Measurements from ENCODE around the gene CAMK2D. TPM values are rescaled to one million over a fixed set of nuclear protein-coding genes. Genes with fewer than 3 reads are reported as not detected.
"Not testable (repeated sequence)": the region's sequence is repeated elsewhere in the genome, so short reads cannot be mapped to it uniquely, and the experiment has no call there.

The CAMK2D gene
- total and polyA plus RNA-seq, 2 donors from 2014 or later, result 9.1 to 34.7 TPM

- FAIRE-seq, result no peak
Observed at GRCh38 chr4:113691676-113692075, 69.9 kb downstream of the CAMK2D start.

GRCh38 chr4:113689394-113689793 is 72.1 kb downstream of the CAMK2D start:
- FAIRE-seq, result no peak
- H3K27ac ChIP-seq (ENCODE audit: low read depth in 2 of 2, low read length in 2 of 2), result no peak overlapping the region
- no peaks in the 10 kb centered on the region for H3K27me3 ChIP-seq (ENCODE audit: control insufficient read depth, insufficient read depth, low read length)
- no peaks in the 10 kb centered on the region for H3K36me3 ChIP-seq (ENCODE audit: control insufficient read depth in 2 of 3, insufficient read depth in 3 of 3, low read length in 3 of 3)
- intact Hi-C loops (cut with DNase I), result no loop called here
- peaks cover 0 to 4% (median 0%) of the 10 kb centered on the region in 3 donors for H3K4me1 ChIP-seq (ENCODE audit: control insufficient read depth in 2 of 3, insufficient read depth in 2 of 3, low read depth in 1 of 3, low read length in 3 of 3)
- no peak for DNase-seq
- H3K9me3 ChIP-seq (ENCODE audit: control insufficient read depth in 2 of 3, insufficient read depth in 1 of 3, low read length in 3 of 3), result no peaks in the 10 kb centered on the region
- no peak for TF ChIP-seq CTCF (IDR thresholded peaks at IDR 0.05; ENCODE audit: borderline replicate concordance, extremely low read depth, insufficient read depth)
- H3K4me3 ChIP-seq (ENCODE audit: low read length in 3 of 3), result no peak overlapping the region
- H3K9ac ChIP-seq (ENCODE audit: low read length in 3 of 3), result no peak overlapping the region

More at GRCh38 chr4:113691676-113692075, 69.9 kb downstream of the CAMK2D start:
- intact Hi-C loops (cut with DNase I), result no loop called here
- Histone ChIP-seq H3K27me3 (ENCODE audit: control insufficient read depth, insufficient read depth, low read length) (no peaks in the 10 kb centered on the region), H3K4me3 (ENCODE audit: low read length in 3 of 3) (no peak overlapping the region), H3K9me3 (ENCODE audit: control insufficient read depth in 2 of 3, insufficient read depth in 1 of 3, low read length in 3 of 3) (no peaks in the 10 kb centered on the region), H3K9ac (ENCODE audit: low read length in 3 of 3) (no peak overlapping the region), H3K4me1 (ENCODE audit: control insufficient read depth in 2 of 3, insufficient read depth in 2 of 3, low read depth in 1 of 3, low read length in 3 of 3) (no peaks in the 10 kb centered on the region), H3K36me3 (ENCODE audit: control insufficient read depth in 2 of 3, insufficient read depth in 3 of 3, low read length in 3 of 3) (no peaks in the 10 kb centered on the region), H3K27ac (ENCODE audit: low read depth in 2 of 2, low read length in 2 of 2) (no peak overlapping the region)
- TF ChIP-seq CTCF (IDR thresholded peaks at IDR 0.05; ENCODE audit: borderline replicate concordance, extremely low read depth, insufficient read depth), result no peak
- no peak for DNase-seq

GRCh38 chr4:113687067-113687718 is 74.3 kb downstream of the CAMK2D start:
- Histone ChIP-seq H3K9ac (ENCODE audit: low read length in 3 of 3) (no peak overlapping the region), H3K4me1 (ENCODE audit: control insufficient read depth in 2 of 3, insufficient read depth in 2 of 3, low read depth in 1 of 3, low read length in 3 of 3) (peaks cover 0 to 4% (median 0%) of the 10 kb centered on the region in 3 donors), H3K27me3 (ENCODE audit: control insufficient read depth, insufficient read depth, low read length) (no peaks in the 10 kb centered on the region), H3K27ac (ENCODE audit: low read depth in 2 of 2, low read length in 2 of 2) (no peak overlapping the region), H3K9me3 (ENCODE audit: control insufficient read depth in 2 of 3, insufficient read depth in 1 of 3, low read length in 3 of 3) (no peaks in the 10 kb centered on the region), H3K4me3 (ENCODE audit: low read length in 3 of 3) (no peak overlapping the region), H3K36me3 (ENCODE audit: control insufficient read depth in 2 of 3, insufficient read depth in 3 of 3, low read length in 3 of 3) (no peaks in the 10 kb centered on the region)
- DNase-seq, result no peak
- no peak for FAIRE-seq
- no peak for TF ChIP-seq CTCF (IDR thresholded peaks at IDR 0.05; ENCODE audit: borderline replicate concordance, extremely low read depth, insufficient read depth)
- intact Hi-C loops (cut with DNase I), result no loop called here

GRCh38 chr4:113685157-113685556 is 76.4 kb downstream of the CAMK2D start:
- H3K9me3 ChIP-seq (ENCODE audit: control insufficient read depth in 2 of 3, insufficient read depth in 1 of 3, low read length in 3 of 3); DNase-seq; intact Hi-C loops (cut with DNase I); H3K4me3 ChIP-seq (ENCODE audit: low read length in 3 of 3); H3K9ac ChIP-seq (ENCODE audit: low read length in 3 of 3); H3K36me3 ChIP-seq (ENCODE audit: control insufficient read depth in 2 of 3, insufficient read depth in 3 of 3, low read length in 3 of 3); H3K27me3 ChIP-seq (ENCODE audit: control insufficient read depth, insufficient read depth, low read length); FAIRE-seq; H3K4me1 ChIP-seq (ENCODE audit: control insufficient read depth in 2 of 3, insufficient read depth in 2 of 3, low read depth in 1 of 3, low read length in 3 of 3): not testable (repeated sequence)
- H3K27ac ChIP-seq (ENCODE audit: low read depth in 2 of 2, low read length in 2 of 2), result peak overlapping the region in 1 of 2 donors; percentile 5
